GM18511 (cell line): Measurements from ENCODE around the gene LMAN2.
A peak's percentile ranks its signal among the peaks of the same experiment; 100 is the strongest.

ENCODE experiments used
- ATAC-seq: cut with Tn5 transposase; IDR thresholded peaks from one replicate; pipeline ENCODE4 v1.9.1; 2021; ENCODE audit warnings: mild to moderate bottlenecking, moderate library complexity; ENCODE audit not compliant: unreplicated experiment

Gene LMAN2

GRCh38 chr5:177290816-177291596 is 60.5 kb downstream of the LMAN2 start:
- ATAC-seq: peak; percentile 75

GRCh38 chr5:177288191-177288590 is 63.3 kb downstream of the LMAN2 start:
- ATAC-seq: no peak
